GM19452 (cell line): ENCODE results near the gene CDC42EP5.
A peak's percentile ranks its signal among the peaks of the same experiment; 100 is the strongest.
"Not testable (repeated sequence)": the region's sequence is repeated elsewhere in the genome, so short reads cannot be mapped to it uniquely, and the experiment has no call there.

ENCODE experiments used
- ATAC-seq: cut with Tn5 transposase; IDR thresholded peaks from one replicate; pipeline ENCODE4 v1.9.1; 2021; ENCODE audit not compliant: unreplicated experiment

Gene CDC42EP5

GRCh38 chr19:54489766-54490165, 16.7 kb upstream of the CDC42EP5 start:
- ATAC-seq = no peak

GRCh38 chr19:54489341-54489740, 16.2 kb upstream of the CDC42EP5 start:
- no peak for ATAC-seq

- no peak for ATAC-seq
Observed at GRCh38 chr19:54485851-54486250, 12.8 kb upstream of the CDC42EP5 start.

GRCh38 chr19:54484451-54484850, 11.4 kb upstream of the CDC42EP5 start:
- ATAC-seq = no peak

- ATAC-seq = no peak
Observed at GRCh38 chr19:54482889-54483288, 9.8 kb upstream of the CDC42EP5 start.

GRCh38 chr19:54481326-54481930, 8.3 kb upstream of the CDC42EP5 start:
- no peak for ATAC-seq

- ATAC-seq = no peak
Observed at GRCh38 chr19:54480051-54480450, 7.0 kb upstream of the CDC42EP5 start.

GRCh38 chr19:54478677-54479266, 5.7 kb upstream of the CDC42EP5 start:
- ATAC-seq = no peak

- ATAC-seq = no peak
Observed at GRCh38 chr19:54477650-54478049, 4.6 kb upstream of the CDC42EP5 start.

- ATAC-seq = no peak
Observed at GRCh38 chr19:54475706-54476105, 2.6 kb upstream of the CDC42EP5 start.

- no peak for ATAC-seq
Observed at GRCh38 chr19:54473892-54474372, 836 bp upstream of the CDC42EP5 start.

GRCh38 chr19:54470991-54471782, 1.9 kb downstream of the CDC42EP5 start:
- no peak for ATAC-seq

GRCh38 chr19:54470276-54470887, 2.7 kb downstream of the CDC42EP5 start:
- no peak for ATAC-seq

- ATAC-seq = no peak
Observed at GRCh38 chr19:54469496-54469934, 3.6 kb downstream of the CDC42EP5 start.

- ATAC-seq = not testable (repeated sequence)
Observed at GRCh38 chr19:54466110-54466480, 7.0 kb downstream of the CDC42EP5 start.

GRCh38 chr19:54465426-54466109, 7.5 kb downstream of the CDC42EP5 start:
- ATAC-seq = no peak

- ATAC-seq = peak; percentile 43
Observed at GRCh38 chr19:54464630-54465425, 8.3 kb downstream of the CDC42EP5 start.

- ATAC-seq = peak; percentile 46
Observed at GRCh38 chr19:54464044-54464629, 9.0 kb downstream of the CDC42EP5 start.

GRCh38 chr19:54463531-54464043, 9.5 kb downstream of the CDC42EP5 start, which contains the start of gene LENG9:
Gene LENG9 (minus strand): TSS chr19:54463778. CDS start chr19:54463526, 252 bp downstream.
- ATAC-seq = peak; percentile 56
